Tibial nerve (tissue), 4 donors: ENCODE data around the gene HSF4. TPM values are rescaled to one million over a fixed set of nuclear protein-coding genes. Genes with fewer than 3 reads are reported as not detected.

Source experiments
- DNase-seq, 2 donors: peaks; one replicate each; pipeline ENCODE4 v3.0.0-alpha.2; 2019; ENCODE audit warnings: low spot score in 2 of 2
- H3K27ac ChIP-seq, 4 donors: fragments of 200-600 bp; sonication (generic) in 3 of 4; one replicate each; pipeline ENCODE4 v1.5.1; 2017 to 2019; ENCODE audit warnings: mild to moderate bottlenecking in 1 of 4
- H3K27me3 ChIP-seq, 2 donors: fragments of 200-600 bp; sonication (generic) in 1 of 2; one replicate each; pipeline versions ENCODE4 v1.5.1 to v1.6.0; 2017 to 2019
- H3K36me3 ChIP-seq, 3 donors: fragments of 200-600 bp; sonication (generic); one replicate each; pipeline ENCODE4 v1.5.1; 2018 to 2019
- H3K4me1 ChIP-seq, 4 donors: fragments of 200-600 bp; sonication (generic) in 3 of 4; one replicate each; pipeline ENCODE4 v1.5.1; 2017 to 2019
- H3K4me3 ChIP-seq, 4 donors: fragments of 200-600 bp; sonication (generic) in 3 of 4; one replicate each; pipeline ENCODE4 v1.5.1; 2017 to 2019; ENCODE audit warnings: mild to moderate bottlenecking in 1 of 4, moderate library complexity in 1 of 4
- H3K9me3 ChIP-seq, 4 donors: fragments of 200-600 bp; sonication (generic) in 3 of 4; one replicate each; pipeline ENCODE4 v1.5.1; 2017 to 2019
- CTCF ChIP-seq, 5 experiments: fragments of 200-600 bp in 3 of 5; fragments of 450-650 bp in 2 of 5; sonication (generic) in 3 of 5; IDR thresholded peaks; one replicate each; pipeline ENCODE4 v1.5.1; 2016 to 2019; ENCODE audit warnings: antibody characterized with exemption in 5 of 5, mild to moderate bottlenecking in 3 of 5, moderate library complexity in 2 of 5
- EP300 ChIP-seq, 2 donors: sonication (generic); formaldehyde crosslinking; IDR thresholded peaks; one replicate each; pipeline ENCODE4 v1.6.1; 2017; ENCODE audit warnings: antibody characterized with exemption in 2 of 2, mild to moderate bottlenecking in 1 of 2
- POLR2A ChIP-seq, 2 donors: fragments of 450-650 bp; IDR thresholded peaks; one replicate each; pipeline ENCODE4 v1.6.1; 2017; ENCODE audit warnings: antibody characterized with exemption in 2 of 2, mild to moderate bottlenecking in 2 of 2, moderate library complexity in 2 of 2
- WGBS, 2 donors: methylation state at CpG; one replicate each; pipeline ENCODE4 v1.1.5; 2018; 5-methylcytosine and 5-hydroxymethylcytosine counted together
- total RNA-seq, 4 donors: library from RNA; depleted of rRNA; stranded (reverse); fragments of >200 nt; gene quantifications; one replicate each; pipeline ENCODE4 v1.1.0, GENCODE V29; 2016

HSF4 gene
- total RNA-seq, 4 donors from 2014 or later = 103 to 167 (median 153) TPM

- H3K27ac ChIP-seq = no peak overlapping the region
Measured at GRCh38 chr16:67167588-67167987, 3.0 kb downstream of the HSF4 start.

GRCh38 chr16:67169011-67169451, 4.5 kb downstream of the HSF4 start:
- H3K36me3 ChIP-seq = no peaks in the 10 kb centered on the region
- H3K9me3 ChIP-seq = no peaks in the 10 kb centered on the region
- 21 to 53% methylated on average over 5 to 9 of the region's 9 CpGs for WGBS, 2 donors
- peaks cover 0 to 37% of the 10 kb centered on the region in 2 donors for H3K27me3 ChIP-seq
- no peak for TF ChIP-seq POLR2A (IDR thresholded peaks at IDR 0.05)
- no peak for TF ChIP-seq CTCF (IDR thresholded peaks at IDR 0.05)
- no peak for TF ChIP-seq EP300 (IDR thresholded peaks at IDR 0.05)
- H3K27ac ChIP-seq = peak overlapping the region in 2 of 4 donors; percentile 83 to 94
- no peak overlapping the region for H3K4me3 ChIP-seq
- no peak for DNase-seq
- H3K4me1 ChIP-seq = peaks cover 0 to 65% (median 42%) of the 10 kb centered on the region in 4 donors

More at GRCh38 chr16:67167588-67167987, 3.0 kb downstream of the HSF4 start:
- Histone ChIP-seq H3K4me3 (no peak overlapping the region), H3K27me3 (peaks cover 0 to 51% of the 10 kb centered on the region in 2 donors), H3K36me3 (no peaks in the 10 kb centered on the region), H3K4me1 (peaks cover 0 to 68% (median 47%) of the 10 kb centered on the region in 4 donors), H3K9me3 (no peaks in the 10 kb centered on the region)
- DNase-seq = no peak
- WGBS, 2 donors = 70 to 84% methylated on average over 6 of the region's 7 CpGs
- TF ChIP-seq CTCF (IDR thresholded peaks at IDR 0.05) (no peak), EP300 (IDR thresholded peaks at IDR 0.05) (no peak), POLR2A (IDR thresholded peaks at IDR 0.05) (no peak)

GRCh38 chr16:67169642-67170167, 5.2 kb downstream of the HSF4 start:
- Histone ChIP-seq H3K4me1 (peaks cover 0 to 65% (median 43%) of the 10 kb centered on the region in 4 donors), H3K4me3 (peak overlapping the region; percentile 34 to 57 (median 40)), H3K27ac (peak overlapping the region; percentile 83 to 94 (median 88)), H3K27me3 (peaks cover 0 to 33% of the 10 kb centered on the region in 2 donors), H3K36me3 (no peaks in the 10 kb centered on the region), H3K9me3 (no peaks in the 10 kb centered on the region)
- 6 to 8% methylated on average over 24 of the region's 24 CpGs for WGBS, 2 donors
- DNase-seq = peak in 1 of 2 donors; percentile 20
- TF ChIP-seq POLR2A (IDR thresholded peaks at IDR 0.05) (no peak), EP300 (IDR thresholded peaks at IDR 0.05) (no peak), CTCF (IDR thresholded peaks at IDR 0.05) (peak in 4 of 5 experiments; percentile 23 to 44 (median 34))

- H3K27ac ChIP-seq = peak within 1 kb of the TSS; percentile 83 to 94 (median 88)
- DNase-seq = peak; percentile 62 to 76
- peaks cover 0 to 64% (median 40%) of the 10 kb centered on the region in 4 donors for H3K4me1 ChIP-seq
- WGBS, 2 donors = 1 to 10% methylated on average over 8 to 44 of the region's 50 CpGs
- no peaks in the 10 kb centered on the region for H3K36me3 ChIP-seq
- H3K4me3 ChIP-seq = peak within 1 kb of the TSS; percentile 34 to 57 (median 40)
- no peaks in the 10 kb centered on the region for H3K9me3 ChIP-seq
- TF ChIP-seq CTCF (IDR thresholded peaks at IDR 0.05) (no peak), EP300 (IDR thresholded peaks at IDR 0.05) (peak in 1 of 2 donors; percentile 44), POLR2A (IDR thresholded peaks at IDR 0.05) (peak in 1 of 2 donors; percentile 8)
- peaks cover 0 to 26% of the 10 kb centered on the region in 2 donors for H3K27me3 ChIP-seq
Measured at GRCh38 chr16:67170168-67170948, 5.8 kb downstream of the HSF4 start, which contains the start of gene NOL3. NOL3 (plus strand) TSS chr16:67170538.
